ENCODE data around the gene ANGPTL7.

DNA sequence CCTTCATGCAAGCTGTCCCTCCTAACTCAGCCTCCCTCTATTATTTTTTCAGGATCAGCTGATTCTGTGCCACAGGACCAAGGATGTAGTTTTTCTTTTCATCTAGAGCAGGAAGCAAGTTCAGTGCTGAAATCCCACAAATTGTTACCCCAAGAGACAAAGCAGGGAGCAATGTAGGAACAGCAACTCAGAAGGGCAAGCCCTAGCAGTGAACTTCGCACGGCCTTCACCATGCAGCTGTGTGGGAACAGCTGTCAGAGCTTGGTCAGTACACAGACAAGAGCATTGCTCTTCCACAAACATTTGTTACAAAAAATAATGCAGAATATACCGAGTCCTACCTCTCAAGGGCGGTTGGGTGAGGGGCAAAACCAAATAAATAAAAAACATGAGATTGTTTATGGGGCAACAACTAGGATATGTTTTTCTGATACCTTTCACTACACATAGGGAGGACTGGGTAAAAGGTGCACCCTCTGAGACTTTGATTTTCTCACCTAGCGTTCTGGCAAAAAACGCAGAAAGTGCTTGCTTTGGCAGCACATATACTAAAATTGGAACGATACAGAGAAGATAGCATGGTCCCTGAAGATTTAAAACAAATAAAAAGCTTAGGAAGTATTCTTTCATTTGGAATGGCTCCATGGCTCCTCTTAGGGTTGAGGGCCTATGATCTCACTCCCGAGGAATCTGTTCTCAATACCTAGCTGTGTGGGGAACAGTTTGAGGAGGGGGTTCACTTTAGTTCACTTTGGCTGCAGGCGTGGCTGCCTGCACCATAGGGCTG, 37.1 kb upstream of the ANGPTL7 start:
- TF ChIP-seq, protein P1, sequence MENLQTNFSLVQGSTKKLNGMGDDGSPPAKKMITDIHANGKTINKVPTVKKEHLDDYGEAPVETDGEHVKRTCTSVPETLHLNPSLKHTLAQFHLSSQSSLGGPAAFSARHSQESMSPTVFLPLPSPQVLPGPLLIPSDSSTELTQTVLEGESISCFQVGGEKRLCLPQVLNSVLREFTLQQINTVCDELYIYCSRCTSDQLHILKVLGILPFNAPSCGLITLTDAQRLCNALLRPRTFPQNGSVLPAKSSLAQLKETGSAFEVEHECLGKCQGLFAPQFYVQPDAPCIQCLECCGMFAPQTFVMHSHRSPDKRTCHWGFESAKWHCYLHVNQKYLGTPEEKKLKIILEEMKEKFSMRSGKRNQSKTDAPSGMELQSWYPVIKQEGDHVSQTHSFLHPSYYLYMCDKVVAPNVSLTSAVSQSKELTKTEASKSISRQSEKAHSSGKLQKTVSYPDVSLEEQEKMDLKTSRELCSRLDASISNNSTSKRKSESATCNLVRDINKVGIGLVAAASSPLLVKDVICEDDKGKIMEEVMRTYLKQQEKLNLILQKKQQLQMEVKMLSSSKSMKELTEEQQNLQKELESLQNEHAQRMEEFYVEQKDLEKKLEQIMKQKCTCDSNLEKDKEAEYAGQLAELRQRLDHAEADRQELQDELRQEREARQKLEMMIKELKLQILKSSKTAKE (IDR thresholded peaks at IDR 0.05; ENCODE audit: low read depth, poor library complexity, severe bottlenecking): no peak
- TF ChIP-seq, protein P2, sequence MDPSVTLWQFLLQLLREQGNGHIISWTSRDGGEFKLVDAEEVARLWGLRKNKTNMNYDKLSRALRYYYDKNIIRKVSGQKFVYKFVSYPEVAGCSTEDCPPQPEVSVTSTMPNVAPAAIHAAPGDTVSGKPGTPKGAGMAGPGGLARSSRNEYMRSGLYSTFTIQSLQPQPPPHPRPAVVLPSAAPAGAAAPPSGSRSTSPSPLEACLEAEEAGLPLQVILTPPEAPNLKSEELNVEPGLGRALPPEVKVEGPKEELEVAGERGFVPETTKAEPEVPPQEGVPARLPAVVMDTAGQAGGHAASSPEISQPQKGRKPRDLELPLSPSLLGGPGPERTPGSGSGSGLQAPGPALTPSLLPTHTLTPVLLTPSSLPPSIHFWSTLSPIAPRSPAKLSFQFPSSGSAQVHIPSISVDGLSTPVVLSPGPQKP (IDR thresholded peaks at IDR 0.05; ENCODE audit: low read depth, low read length): no peak
- TF ChIP-seq, protein P3, sequence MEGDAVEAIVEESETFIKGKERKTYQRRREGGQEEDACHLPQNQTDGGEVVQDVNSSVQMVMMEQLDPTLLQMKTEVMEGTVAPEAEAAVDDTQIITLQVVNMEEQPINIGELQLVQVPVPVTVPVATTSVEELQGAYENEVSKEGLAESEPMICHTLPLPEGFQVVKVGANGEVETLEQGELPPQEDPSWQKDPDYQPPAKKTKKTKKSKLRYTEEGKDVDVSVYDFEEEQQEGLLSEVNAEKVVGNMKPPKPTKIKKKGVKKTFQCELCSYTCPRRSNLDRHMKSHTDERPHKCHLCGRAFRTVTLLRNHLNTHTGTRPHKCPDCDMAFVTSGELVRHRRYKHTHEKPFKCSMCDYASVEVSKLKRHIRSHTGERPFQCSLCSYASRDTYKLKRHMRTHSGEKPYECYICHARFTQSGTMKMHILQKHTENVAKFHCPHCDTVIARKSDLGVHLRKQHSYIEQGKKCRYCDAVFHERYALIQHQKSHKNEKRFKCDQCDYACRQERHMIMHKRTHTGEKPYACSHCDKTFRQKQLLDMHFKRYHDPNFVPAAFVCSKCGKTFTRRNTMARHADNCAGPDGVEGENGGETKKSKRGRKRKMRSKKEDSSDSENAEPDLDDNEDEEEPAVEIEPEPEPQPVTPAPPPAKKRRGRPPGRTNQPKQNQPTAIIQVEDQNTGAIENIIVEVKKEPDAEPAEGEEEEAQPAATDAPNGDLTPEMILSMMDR (IDR thresholded peaks at IDR 0.05 in 2 of 3, conservative IDR thresholded peaks at IDR 0.05 in 1 of 3; ENCODE audit: control insufficient read depth in 2 of 3, extremely low read depth in 1 of 3, insufficient read depth in 1 of 3, low read depth in 3 of 3, low read length in 3 of 3): no peak
- TF ChIP-seq BRCA1 (IDR thresholded peaks at IDR 0.05; ENCODE audit: low read depth, low read length): no peak
- no peak for TF ChIP-seq POLR2AphosphoS5 (IDR thresholded peaks at IDR 0.05; ENCODE audit: low read length)
- no peak for TF ChIP-seq MXI1 (IDR thresholded peaks at IDR 0.05; ENCODE audit: low read depth, low read length)
- TF ChIP-seq, protein P4, sequence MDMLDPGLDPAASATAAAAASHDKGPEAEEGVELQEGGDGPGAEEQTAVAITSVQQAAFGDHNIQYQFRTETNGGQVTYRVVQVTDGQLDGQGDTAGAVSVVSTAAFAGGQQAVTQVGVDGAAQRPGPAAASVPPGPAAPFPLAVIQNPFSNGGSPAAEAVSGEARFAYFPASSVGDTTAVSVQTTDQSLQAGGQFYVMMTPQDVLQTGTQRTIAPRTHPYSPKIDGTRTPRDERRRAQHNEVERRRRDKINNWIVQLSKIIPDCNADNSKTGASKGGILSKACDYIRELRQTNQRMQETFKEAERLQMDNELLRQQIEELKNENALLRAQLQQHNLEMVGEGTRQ (IDR thresholded peaks at IDR 0.05; ENCODE audit: borderline replicate concordance, low read depth, low read length): no peak
- TF ChIP-seq CHD4 (IDR thresholded peaks at IDR 0.05): no peak
- no peak for TF ChIP-seq POLR2A (IDR thresholded peaks at IDR 0.05; ENCODE audit: low read depth, low read length)
- TF ChIP-seq JUNB (IDR thresholded peaks at IDR 0.05): no peak
- TF ChIP-seq RAD21 (IDR thresholded peaks at IDR 0.05; ENCODE audit: insufficient read depth, low read depth, low read length): no peak
- TF ChIP-seq, protein P5, sequence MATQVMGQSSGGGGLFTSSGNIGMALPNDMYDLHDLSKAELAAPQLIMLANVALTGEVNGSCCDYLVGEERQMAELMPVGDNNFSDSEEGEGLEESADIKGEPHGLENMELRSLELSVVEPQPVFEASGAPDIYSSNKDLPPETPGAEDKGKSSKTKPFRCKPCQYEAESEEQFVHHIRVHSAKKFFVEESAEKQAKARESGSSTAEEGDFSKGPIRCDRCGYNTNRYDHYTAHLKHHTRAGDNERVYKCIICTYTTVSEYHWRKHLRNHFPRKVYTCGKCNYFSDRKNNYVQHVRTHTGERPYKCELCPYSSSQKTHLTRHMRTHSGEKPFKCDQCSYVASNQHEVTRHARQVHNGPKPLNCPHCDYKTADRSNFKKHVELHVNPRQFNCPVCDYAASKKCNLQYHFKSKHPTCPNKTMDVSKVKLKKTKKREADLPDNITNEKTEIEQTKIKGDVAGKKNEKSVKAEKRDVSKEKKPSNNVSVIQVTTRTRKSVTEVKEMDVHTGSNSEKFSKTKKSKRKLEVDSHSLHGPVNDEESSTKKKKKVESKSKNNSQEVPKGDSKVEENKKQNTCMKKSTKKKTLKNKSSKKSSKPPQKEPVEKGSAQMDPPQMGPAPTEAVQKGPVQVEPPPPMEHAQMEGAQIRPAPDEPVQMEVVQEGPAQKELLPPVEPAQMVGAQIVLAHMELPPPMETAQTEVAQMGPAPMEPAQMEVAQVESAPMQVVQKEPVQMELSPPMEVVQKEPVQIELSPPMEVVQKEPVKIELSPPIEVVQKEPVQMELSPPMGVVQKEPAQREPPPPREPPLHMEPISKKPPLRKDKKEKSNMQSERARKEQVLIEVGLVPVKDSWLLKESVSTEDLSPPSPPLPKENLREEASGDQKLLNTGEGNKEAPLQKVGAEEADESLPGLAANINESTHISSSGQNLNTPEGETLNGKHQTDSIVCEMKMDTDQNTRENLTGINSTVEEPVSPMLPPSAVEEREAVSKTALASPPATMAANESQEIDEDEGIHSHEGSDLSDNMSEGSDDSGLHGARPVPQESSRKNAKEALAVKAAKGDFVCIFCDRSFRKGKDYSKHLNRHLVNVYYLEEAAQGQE (IDR thresholded peaks at IDR 0.05; ENCODE audit: low read depth, low read length): no peak

Data from GM12878 (cell line).